ENCODE measurements around the gene LILRA2.
"Not testable (repeated sequence)": the region's sequence is repeated elsewhere in the genome, so short reads cannot be mapped to it uniquely, and the experiment has no call there.

The LILRA2 gene

DNA sequence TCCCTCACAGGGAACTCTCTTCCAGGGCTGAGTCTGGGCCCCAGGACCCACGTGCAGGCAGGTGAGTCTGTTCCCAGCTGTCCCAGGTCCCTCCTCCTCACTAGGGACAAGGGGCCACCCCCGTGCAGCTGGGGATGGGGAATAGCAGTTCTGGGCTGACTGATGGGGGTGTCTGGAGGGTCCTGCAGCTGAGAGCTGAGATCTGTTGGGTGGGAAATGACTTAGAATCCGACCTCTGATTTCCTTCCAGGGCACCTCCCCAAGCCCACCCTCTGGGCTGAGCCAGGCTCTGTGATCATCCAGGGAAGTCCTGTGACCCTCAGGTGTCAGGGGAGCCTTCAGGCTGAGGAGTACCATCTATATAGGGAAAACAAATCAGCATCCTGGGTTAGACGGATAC, 461 bp downstream of the LILRA2 start:
- H3K9ac ChIP-seq, result no peak overlapping the region
- TF ChIP-seq, protein P1, sequence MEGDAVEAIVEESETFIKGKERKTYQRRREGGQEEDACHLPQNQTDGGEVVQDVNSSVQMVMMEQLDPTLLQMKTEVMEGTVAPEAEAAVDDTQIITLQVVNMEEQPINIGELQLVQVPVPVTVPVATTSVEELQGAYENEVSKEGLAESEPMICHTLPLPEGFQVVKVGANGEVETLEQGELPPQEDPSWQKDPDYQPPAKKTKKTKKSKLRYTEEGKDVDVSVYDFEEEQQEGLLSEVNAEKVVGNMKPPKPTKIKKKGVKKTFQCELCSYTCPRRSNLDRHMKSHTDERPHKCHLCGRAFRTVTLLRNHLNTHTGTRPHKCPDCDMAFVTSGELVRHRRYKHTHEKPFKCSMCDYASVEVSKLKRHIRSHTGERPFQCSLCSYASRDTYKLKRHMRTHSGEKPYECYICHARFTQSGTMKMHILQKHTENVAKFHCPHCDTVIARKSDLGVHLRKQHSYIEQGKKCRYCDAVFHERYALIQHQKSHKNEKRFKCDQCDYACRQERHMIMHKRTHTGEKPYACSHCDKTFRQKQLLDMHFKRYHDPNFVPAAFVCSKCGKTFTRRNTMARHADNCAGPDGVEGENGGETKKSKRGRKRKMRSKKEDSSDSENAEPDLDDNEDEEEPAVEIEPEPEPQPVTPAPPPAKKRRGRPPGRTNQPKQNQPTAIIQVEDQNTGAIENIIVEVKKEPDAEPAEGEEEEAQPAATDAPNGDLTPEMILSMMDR (conservative IDR thresholded peaks at IDR 0.05; ENCODE audit: low read depth, low read length), result no peak
- H3K4me3 ChIP-seq (IDR thresholded peaks at IDR 0.05; ENCODE audit: insufficient read depth, low read depth, low read length), result no peak overlapping the region
- H3K36me3 ChIP-seq (ENCODE audit: insufficient read depth), result no peaks in the 10 kb centered on the region
- no peaks in the 10 kb centered on the region for H3K79me2 ChIP-seq (ENCODE audit: insufficient read depth, low read depth)
- no peaks in the 10 kb centered on the region for H4K20me1 ChIP-seq (ENCODE audit: insufficient read depth)
- no peak overlapping the region for H2AFZ ChIP-seq (ENCODE audit: low read depth)
- H3K27ac ChIP-seq, result no peak overlapping the region
- no peak overlapping the region for H3K4me2 ChIP-seq
- H3K27me3 ChIP-seq (ENCODE audit: insufficient read depth, low read depth), result peaks cover 9% of the 10 kb centered on the region; the same call in 1 of the 2 replicates
- H3K4me1 ChIP-seq (ENCODE audit: low read depth, poor library complexity, severe bottlenecking), result no peaks in the 10 kb centered on the region

DNA sequence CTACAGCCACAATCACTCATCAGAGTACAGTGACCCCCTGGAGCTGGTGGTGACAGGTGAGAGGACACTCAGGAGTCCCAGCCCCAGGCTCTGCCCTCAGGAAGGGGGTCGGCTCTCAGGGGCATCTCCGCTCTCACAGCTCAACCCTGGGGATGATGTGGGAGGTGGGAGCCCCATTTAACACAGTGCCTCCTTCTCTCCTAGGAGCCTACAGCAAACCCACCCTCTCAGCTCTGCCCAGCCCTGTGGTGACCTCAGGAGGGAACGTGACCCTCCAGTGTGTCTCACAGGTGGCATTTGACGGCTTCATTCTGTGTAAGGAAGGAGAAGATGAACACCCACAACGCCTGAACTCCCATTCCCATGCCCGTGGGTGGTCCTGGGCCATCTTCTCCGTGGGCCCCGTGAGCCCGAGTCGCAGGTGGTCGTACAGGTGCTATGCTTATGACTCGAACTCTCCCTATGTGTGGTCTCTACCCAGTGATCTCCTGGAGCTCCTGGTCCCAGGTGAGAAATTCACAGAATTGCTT, 1.0 kb downstream of the LILRA2 start:
- Histone ChIP-seq H3K4me1 (ENCODE audit: low read depth, poor library complexity, severe bottlenecking) (no peaks in the 10 kb centered on the region), H3K36me3 (ENCODE audit: insufficient read depth) (no peaks in the 10 kb centered on the region), H3K9ac (no peak overlapping the region), H3K4me2 (no peak overlapping the region), H3K27ac (no peak overlapping the region), H4K20me1 (ENCODE audit: insufficient read depth) (no peaks in the 10 kb centered on the region), H2AFZ (ENCODE audit: low read depth) (no peak overlapping the region), H3K79me2 (ENCODE audit: insufficient read depth, low read depth) (no peaks in the 10 kb centered on the region), H3K27me3 (ENCODE audit: insufficient read depth, low read depth) (peaks cover 9% of the 10 kb centered on the region; the same call in 1 of the 2 replicates), H3K4me3 (IDR thresholded peaks at IDR 0.05; ENCODE audit: insufficient read depth, low read depth, low read length) (no peak overlapping the region)
- TF ChIP-seq, protein P1 (conservative IDR thresholded peaks at IDR 0.05; ENCODE audit: low read depth, low read length), result no peak

GRCh38 chr19:54575205-54575604, 1.6 kb downstream of the LILRA2 start:
- H3K27ac ChIP-seq; H4K20me1 ChIP-seq (ENCODE audit: insufficient read depth); H3K9ac ChIP-seq; H3K4me1 ChIP-seq (ENCODE audit: low read depth, poor library complexity, severe bottlenecking); H3K36me3 ChIP-seq (ENCODE audit: insufficient read depth); H2AFZ ChIP-seq (ENCODE audit: low read depth); H3K79me2 ChIP-seq (ENCODE audit: insufficient read depth, low read depth); H3K27me3 ChIP-seq (ENCODE audit: insufficient read depth, low read depth); H3K4me2 ChIP-seq; H3K4me3 ChIP-seq (IDR thresholded peaks at IDR 0.05; ENCODE audit: insufficient read depth, low read depth, low read length): not testable (repeated sequence)

GRCh38 chr19:54576411-54576976, 2.9 kb downstream of the LILRA2 start:
- Histone ChIP-seq H3K9ac (no peak overlapping the region), H3K27ac (no peak overlapping the region), H2AFZ (ENCODE audit: low read depth) (no peak overlapping the region), H3K4me2 (no peak overlapping the region), H3K4me3 (IDR thresholded peaks at IDR 0.05; ENCODE audit: insufficient read depth, low read depth, low read length) (no peak overlapping the region), H3K4me1 (ENCODE audit: low read depth, poor library complexity, severe bottlenecking) (no peaks in the 10 kb centered on the region), H3K27me3 (ENCODE audit: insufficient read depth, low read depth) (peaks cover 7% of the 10 kb centered on the region; the same call in 1 of the 2 replicates), H3K36me3 (ENCODE audit: insufficient read depth) (no peaks in the 10 kb centered on the region), H4K20me1 (ENCODE audit: insufficient read depth) (no peaks in the 10 kb centered on the region), H3K79me2 (ENCODE audit: insufficient read depth, low read depth) (no peaks in the 10 kb centered on the region)
- TF ChIP-seq, protein P1 (conservative IDR thresholded peaks at IDR 0.05; ENCODE audit: low read depth, low read length), result no peak

DNA sequence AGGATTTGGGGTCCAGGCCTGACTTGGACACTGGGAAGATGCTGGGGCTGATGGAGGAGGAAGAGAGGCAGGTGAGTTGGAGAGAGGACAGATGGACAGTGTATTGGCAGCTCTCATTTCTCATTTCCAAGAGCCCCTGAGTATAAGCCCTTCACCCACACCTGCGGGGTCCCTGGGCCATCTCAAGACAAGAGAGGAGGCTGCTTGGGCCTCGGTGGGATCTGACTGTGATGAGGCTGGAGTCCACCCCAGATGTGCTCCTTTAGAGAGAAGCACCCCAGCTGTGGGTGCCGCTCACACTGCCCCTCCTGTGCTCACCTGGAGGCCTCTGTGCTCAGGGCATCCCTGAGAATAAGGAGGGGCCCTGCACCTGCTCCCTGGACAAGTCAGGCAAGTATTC, 3.7 kb downstream of the LILRA2 start:
- Histone ChIP-seq H3K4me3 (IDR thresholded peaks at IDR 0.05; ENCODE audit: insufficient read depth, low read depth, low read length) (no peak overlapping the region), H3K27ac (no peak overlapping the region), H3K4me1 (ENCODE audit: low read depth, poor library complexity, severe bottlenecking) (no peaks in the 10 kb centered on the region), H3K9ac (no peak overlapping the region), H3K27me3 (ENCODE audit: insufficient read depth, low read depth) (peaks cover 3% of the 10 kb centered on the region; the same call in 1 of the 2 replicates), H4K20me1 (ENCODE audit: insufficient read depth) (no peaks in the 10 kb centered on the region), H3K36me3 (ENCODE audit: insufficient read depth) (no peaks in the 10 kb centered on the region), H3K79me2 (ENCODE audit: insufficient read depth, low read depth) (no peaks in the 10 kb centered on the region), H3K4me2 (no peak overlapping the region), H2AFZ (ENCODE audit: low read depth) (no peak overlapping the region)
- TF ChIP-seq, protein P1 (conservative IDR thresholded peaks at IDR 0.05; ENCODE audit: low read depth, low read length), result no peak

GRCh38 chr19:54578268-54578667, 4.7 kb downstream of the LILRA2 start:
- H3K79me2 ChIP-seq (ENCODE audit: insufficient read depth, low read depth); H3K4me2 ChIP-seq; H3K36me3 ChIP-seq (ENCODE audit: insufficient read depth); H3K27ac ChIP-seq; H3K4me3 ChIP-seq (IDR thresholded peaks at IDR 0.05; ENCODE audit: insufficient read depth, low read depth, low read length); H3K4me1 ChIP-seq (ENCODE audit: low read depth, poor library complexity, severe bottlenecking); H4K20me1 ChIP-seq (ENCODE audit: insufficient read depth); H3K27me3 ChIP-seq (ENCODE audit: insufficient read depth, low read depth); H3K9ac ChIP-seq; H2AFZ ChIP-seq (ENCODE audit: low read depth): not testable (repeated sequence)
